GM20000 (cell line): ENCODE data around the gene TMEM121.

ENCODE experiments used
- DNase-seq: peaks from one replicate; pipeline ENCODE4 v3.0.0; 2012; ENCODE audit warnings: low spot score
- CTCF ChIP-seq: IDR thresholded peaks from 2 replicates; pipeline ENCODE4 v1.5.1; 2012; ENCODE audit warnings: mild to moderate bottlenecking, control low read depth; ENCODE audit errors: extremely low read depth, missing control alignments

Gene TMEM121

DNA sequence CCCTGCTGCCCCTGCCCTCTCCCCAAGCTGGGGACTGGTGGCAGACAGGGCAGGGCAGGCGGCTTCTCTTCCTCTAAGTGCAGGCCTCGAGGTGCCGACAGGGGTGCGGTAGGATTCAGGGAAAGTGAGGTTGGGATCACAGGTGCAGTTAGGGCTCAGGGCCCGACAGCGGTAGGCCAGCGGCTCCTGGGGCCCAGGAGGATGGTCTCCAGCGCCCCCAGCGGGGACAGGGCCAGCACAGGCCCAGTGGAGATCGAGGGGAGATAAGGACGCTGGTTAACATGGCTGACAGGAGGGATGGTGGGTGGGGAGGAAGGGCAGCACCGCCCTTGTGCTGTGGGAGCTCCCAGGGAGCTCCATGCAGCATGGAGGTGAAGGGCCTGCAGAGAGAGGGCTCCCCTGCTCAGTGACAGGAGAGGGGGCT lies 40.6 kb upstream of the TMEM121 start:
- TF ChIP-seq CTCF: peak; percentile 39
- peak; percentile 63 for DNase-seq

GRCh38 chr14:105486163-105486973 lies 40.0 kb upstream of the TMEM121 start, which contains the start of gene CRIP1:
Gene CRIP1, plus strand, starts transcription at chr14:105486886. Its CDS starts 374 bp downstream, at chr14:105487260.
- no peak for TF ChIP-seq CTCF
- DNase-seq: peak; percentile 63

DNA sequence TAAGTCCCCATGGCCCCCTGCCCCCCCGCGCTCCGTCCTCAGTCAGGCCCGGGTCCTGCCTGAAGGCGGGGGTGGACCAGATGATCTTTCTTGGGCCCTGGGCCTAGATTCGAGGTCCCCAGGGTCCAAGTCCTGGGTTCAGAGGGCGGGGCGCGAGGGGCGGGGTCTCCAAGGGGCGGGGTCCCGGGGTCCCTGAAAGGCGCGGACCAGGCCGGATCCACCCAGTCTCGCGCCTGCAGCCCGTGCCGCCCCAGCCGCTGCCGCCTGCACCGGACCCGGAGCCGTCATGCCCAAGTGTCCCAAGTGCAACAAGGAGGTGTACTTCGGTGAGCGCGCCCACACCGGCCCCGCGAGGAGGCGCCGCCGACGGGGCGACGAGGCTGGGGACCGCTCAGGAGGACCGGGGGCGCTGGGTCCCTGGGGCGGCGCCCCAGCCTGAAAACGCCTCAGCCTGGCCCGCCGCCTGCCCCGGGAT lies 39.4 kb upstream of the TMEM121 start:
- no peak for TF ChIP-seq CTCF
- DNase-seq: no peak

DNA sequence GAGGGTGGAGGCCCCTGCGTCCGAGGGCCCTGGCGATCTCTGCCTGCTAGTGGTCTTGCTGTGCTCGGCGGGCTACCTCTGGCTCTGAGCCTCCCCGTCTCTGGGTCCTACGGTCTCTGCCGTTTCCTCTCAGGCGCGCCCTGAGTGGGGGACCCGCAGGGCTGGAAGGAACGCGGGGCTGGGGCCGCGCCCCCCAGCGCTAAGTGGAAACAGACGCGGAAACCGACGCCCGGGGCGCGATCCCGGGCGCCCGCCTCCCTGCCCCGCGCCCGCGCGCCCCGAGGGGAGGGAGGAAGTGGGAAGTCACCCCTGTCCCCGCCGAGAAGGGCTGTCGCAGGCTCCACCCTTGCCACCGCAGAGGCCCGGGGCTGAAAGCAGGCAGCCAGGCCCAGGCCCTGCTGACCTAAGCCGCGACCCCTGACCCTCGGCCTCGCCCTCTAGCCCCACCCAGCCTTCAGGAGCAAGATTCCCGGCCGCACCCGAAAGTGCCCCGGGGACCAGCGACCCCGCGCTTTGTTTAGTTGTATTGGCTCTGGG lies 38.9 kb upstream of the TMEM121 start:
- no peak for TF ChIP-seq CTCF
- DNase-seq: no peak

DNA sequence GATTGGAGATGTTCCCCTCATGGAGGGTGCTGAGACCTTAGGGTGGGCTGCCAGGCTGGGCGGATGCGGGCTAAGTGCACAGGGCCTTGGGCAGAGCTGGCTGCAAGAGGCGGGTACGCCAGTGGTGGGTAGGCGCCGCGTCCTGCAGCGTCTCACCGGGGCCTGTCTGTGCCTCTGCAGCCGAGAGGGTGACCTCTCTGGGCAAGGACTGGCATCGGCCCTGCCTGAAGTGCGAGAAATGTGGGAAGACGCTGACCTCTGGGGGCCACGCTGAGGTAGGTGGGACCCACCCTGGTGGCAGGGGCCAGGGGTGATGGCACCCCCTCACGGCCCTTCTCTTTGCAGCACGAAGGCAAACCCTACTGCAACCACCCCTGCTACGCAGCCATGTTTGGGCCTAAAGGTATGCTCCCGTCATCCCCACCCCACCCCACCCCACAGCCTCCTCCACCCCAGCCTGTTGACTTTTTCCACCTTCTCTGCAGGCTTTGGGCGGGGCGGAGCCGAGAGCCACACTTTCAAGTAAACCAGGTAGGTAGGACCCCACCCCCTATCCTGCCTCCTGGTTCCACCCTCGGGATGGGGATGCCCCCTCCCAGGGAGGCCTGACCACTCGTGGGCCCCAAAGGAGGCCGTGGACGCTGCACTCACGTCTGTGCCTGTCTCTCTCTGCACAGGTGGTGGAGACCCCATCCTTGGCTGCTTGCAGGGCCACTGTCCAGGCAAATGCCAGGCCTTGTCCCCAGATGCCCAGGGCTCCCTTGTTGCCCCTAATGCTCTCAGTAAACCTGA lies 38.2 kb upstream of the TMEM121 start:
- no peak for TF ChIP-seq CTCF
- DNase-seq: no peak

DNA sequence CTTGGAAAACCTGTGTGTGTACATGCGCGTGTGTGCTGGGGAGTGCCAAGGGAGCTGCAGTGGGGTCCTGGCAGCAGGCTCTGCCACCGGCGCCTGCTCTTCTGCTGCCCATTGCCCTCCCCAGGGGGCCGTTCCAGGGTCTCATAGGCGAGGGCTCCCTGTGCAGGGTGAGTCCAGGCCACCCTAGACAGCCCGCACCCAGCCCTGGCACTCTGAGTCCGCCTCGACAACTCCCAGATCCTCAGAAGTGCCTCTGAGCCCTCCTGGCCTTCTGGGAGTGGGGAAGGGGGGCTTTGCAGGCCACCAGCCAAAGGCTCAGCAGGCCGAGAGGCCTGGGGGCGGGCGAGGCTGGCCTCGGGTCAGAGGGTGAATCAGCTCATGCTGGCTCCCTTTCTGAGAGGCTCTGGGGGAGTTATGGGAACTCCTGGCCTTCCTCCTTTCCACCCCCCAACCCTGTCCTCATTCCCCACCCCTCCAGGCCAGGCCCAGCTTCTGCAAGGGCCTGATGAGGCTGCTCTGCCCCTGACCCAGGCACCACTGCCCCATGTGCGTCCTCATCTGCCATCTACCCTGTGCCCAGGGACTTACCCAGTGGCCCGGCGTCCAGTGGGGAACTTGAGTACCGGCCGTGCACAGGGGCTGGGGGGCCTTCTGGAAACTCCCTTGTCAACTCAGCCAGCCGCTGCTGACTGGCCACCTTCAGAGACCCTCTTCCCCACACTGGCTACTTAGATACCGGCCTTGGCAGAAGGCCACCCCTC lies 37.4 kb upstream of the TMEM121 start:
- no peak for TF ChIP-seq CTCF
- no peak for DNase-seq
